Epidermal melanocyte (primary cell): ENCODE measurements around the gene CSF1R.
"Not testable (repeated sequence)": the region's sequence is repeated elsewhere in the genome, so short reads cannot be mapped to it uniquely, and the experiment has no call there.

Source experiments
- DNase-seq: peaks from one replicate; pipeline ENCODE4 v3.0.0; 2011; ENCODE audit warnings: low spot score; ENCODE audit not compliant: insufficient read length

CSF1R gene

GRCh38 chr5:150055326-150056074, 30.9 kb downstream of the CSF1R start:
- no peak for DNase-seq

GRCh38 chr5:150054569-150054968, 31.8 kb downstream of the CSF1R start:
- no peak for DNase-seq

DNA sequence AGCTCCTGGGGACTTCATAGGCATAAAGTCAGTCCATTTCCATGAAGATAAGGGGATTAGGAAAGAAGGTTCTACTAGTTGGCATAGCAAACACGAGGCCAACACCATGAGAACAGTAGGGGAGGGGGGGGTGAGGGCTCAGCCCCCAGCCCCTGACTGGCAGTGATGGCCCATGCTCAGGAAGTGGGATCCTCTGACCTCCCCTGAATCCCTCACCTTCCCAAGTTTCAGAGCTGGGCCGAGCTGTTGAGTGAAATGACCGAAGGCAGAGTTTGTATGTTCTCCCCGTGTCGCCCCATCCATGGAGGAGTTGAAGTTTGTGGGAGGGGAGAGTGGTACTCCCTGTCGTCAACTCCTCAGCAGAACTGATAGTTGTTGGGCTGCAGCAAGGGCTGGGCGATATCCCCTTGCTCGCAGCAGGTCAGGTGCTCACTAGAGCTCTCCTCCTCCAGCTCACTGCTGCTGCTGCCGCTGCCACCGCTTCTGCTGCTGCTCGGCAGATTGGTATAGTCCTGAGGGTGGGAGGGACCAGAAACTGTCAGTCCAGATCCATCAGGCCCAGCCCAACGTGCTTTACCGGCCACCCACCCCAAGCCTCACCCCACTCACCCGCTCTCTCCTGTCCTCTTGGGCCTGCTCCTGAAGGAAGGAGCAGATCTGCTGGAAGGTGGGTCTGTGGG, 32.5 kb downstream of the CSF1R start:
- DNase-seq: no peak

GRCh38 chr5:150052956-150053712, 33.2 kb downstream of the CSF1R start:
- DNase-seq: no peak

DNA sequence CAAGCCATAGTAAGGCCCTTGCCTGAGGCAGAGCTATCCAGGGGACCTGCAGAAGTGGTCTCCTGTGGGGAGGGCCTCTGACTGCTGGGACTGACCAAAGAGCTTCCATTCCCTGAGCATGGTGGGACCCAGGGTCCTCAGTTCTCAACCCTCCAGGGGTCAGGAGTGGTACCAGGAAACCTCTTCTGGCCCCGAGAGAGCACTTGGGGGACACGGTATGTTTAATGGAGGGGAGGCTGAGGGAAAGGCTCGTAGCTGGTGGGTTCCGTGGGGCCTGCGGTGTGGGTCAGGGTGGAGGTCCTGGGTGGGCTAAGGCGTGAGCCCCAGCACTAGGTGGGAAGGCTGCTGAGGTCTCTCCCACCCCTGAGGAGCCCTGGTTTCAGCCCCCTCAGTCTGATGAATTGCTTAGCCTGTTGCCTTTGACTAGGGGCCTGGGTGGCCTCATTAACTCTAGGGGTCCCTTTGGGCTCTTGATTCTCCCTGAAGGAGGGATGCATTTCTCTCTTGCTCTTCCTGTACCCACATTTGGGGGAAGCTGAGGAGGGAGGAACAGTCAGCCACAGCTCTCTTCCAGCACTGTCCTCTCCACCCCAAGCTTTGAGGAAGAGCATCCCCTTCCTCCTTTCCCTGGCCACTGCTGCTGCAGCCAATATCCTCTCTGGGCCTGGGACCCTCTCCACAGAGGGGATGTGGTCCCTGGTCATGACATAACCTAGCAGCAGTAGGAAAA, 34.0 kb downstream of the CSF1R start:
- no peak for DNase-seq

DNA sequence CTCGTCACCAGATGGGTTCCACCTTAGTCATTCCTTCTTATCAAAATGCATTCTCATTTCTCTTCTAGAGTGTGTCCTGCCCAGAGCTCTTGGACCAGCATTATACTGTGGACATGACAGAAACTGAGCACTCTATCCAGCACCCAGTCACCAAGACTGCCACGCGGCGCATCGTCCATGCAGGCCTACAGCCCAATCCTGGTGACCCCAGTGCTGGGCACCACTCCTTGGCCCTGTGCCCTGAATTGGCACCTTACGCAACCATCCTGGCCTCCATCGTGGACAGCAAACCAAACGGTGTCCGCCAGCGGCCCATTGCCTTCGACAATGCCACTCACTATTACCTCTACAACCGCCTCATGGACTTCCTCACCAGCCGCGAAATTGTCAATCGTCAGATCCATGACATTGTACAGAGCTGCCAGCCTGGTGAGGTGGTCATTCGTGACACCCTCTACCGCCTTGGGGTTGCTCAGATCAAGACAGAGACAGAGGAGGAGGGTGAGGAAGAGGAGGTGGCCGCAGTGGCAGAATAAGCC, 34.6 kb downstream of the CSF1R start:
- DNase-seq: no peak

DNA sequence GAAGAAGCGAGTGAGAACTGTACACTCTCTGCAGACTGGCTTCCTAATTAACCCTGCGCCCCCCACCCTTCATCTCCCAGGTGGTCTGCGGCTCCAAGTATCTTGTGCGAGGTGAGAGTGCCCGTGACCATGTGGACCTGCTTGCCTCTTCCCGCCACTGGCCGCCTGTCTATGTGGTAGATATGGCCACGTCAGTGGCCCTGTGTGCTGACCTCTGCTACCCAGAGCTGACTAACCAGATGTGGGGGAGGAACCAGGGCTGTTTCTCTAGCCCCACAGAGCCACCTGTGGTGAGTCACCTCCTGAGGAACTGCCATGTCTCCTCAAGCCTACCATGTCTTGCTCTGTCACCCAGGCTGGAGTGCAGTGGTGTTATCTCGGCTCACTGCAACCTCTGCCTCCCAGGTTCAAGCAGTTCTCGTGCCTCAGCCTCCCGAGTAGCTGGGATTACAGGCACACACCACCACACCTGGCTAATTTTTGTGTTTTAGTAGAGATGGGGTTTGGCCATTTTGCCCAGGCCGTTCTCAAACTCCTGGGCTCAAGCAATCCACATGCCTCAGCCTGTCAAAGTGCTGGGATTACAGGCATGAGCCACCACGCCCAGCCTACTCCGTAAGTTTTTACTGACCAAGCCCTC, 36.1 kb downstream of the CSF1R start:
- DNase-seq: not testable (repeated sequence)

DNA sequence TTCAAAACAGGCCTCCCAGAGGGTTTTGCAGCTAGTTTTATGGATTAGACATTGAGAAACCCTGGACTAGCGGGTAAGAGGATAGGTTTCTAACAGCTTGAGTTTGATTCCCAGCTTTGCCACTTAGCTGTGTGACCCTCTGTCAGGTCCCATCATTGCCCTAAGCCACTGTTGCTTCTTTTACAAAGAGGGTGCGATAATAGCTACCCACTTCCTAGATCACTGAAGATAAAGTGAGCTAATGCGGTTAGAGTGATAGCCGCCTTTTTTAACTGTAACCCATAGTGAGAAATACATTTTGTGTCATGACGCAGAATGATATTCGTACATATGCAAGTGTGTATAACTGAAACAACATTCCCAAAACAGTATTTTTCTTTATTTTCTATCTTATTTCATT, 40.3 kb downstream of the CSF1R start:
- no peak for DNase-seq

GRCh38 chr5:150045549-150045948, 40.8 kb downstream of the CSF1R start:
- no peak for DNase-seq

- DNase-seq: no peak
Observed at GRCh38 chr5:150044712-150045111, 41.6 kb downstream of the CSF1R start.

DNA sequence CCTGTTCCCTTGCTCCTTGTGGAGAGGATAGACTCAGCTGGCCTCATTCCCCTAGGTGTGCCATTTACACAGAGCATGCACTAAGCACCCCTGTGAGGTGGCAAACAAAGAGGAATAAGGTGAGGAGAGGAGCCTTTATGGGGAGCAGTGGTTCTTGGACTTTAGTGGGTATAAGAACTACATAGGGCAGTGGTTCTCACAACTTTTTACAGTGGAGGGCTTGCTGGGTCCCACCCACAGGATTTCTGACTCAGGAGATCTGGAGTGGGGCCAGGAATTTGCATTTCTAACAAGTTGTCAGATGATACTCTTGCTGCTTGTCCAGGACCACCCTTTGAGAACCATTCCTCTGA, 42.0 kb downstream of the CSF1R start:
- DNase-seq: no peak

DNA sequence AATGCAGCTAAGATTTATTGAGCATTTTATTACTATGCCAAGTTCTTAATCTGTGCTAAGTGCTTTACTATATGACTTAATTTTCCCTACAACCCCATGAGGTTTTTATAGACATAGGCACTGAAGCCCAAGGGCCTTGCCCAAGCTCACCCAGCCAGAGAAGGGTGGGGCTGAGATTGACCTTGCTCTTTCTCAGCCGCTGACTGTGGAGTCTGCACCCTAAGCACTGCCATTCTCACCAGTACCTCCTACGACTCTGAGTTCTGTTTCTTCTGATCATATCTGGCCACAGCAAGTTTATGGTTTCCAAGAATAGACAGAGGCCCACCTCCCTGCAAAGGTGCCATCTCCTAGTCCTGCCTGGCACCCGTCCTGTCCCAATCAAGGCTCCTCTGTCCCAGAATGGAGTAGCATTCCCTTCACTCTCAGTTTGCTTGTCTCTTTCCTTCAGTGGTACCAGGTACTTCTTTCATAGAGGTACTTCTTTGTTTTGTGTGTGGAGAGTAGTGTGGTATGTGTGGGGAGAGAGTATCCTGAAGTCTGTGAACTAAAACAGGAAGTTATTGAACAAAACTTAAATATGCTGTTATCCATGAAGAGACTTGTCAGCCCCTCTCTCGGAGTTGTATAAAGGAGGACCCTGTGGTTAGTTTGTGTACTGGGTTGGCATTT, 42.6 kb downstream of the CSF1R start:
- no peak for DNase-seq

GRCh38 chr5:150042459-150042858, 43.9 kb downstream of the CSF1R start:
- no peak for DNase-seq

GRCh38 chr5:150038547-150038946, 47.8 kb downstream of the CSF1R start:
- no peak for DNase-seq

GRCh38 chr5:150036513-150036912, 49.8 kb downstream of the CSF1R start:
- peak; percentile 65 for DNase-seq

- DNase-seq: no peak
Observed at GRCh38 chr5:150035139-150035895, 51.0 kb downstream of the CSF1R start.

- DNase-seq: no peak
Observed at GRCh38 chr5:150034662-150035061, 51.7 kb downstream of the CSF1R start.

DNA sequence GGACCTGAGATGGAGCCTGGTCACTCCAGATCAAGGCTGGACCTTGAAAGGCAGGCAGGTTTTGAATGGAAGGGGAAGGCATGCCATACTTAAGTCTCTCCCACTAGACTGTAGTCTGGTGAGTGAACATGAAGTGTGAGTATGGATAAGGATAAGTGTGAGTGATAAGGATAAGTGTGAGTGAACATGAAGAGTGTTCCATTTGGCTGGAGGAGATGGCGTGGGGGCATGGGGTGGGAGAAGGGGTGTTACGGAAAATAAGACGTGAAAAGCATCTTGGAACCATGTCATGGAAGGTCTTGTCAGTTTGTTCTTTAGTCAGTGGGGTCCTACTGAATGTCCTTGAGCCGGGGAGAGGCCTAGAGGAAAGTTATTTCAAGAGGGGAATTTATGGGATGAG, 53.0 kb downstream of the CSF1R start:
- DNase-seq: no peak

DNA sequence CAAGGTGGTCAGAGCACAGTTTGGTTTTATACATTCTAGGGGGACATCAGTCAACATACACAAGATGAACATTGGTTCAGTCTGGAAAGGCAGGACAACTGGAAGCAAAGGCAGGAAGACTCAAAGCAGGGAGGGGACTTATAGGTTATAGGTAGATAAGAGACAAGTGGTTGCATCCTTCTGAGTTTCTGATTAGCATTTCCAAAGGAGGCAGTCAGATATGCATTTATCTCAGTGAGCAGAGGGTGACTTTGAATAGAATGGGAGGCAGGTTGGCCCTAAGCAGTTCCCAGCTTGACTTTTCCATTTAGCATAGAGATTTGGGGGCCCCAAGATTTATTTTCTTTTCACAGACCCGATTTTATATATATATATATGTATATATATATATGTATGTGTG, 58.3 kb downstream of the CSF1R start:
- not testable (repeated sequence) for DNase-seq
